Activated T-helper 1 cell treated with anti-CD3 and anti-CD28 coated beads, Interleukin-2, amount 50 U/mL, for 16 hours (primary cell): ENCODE measurements around the gene ACAD10.
"Not testable (repeated sequence)": the region's sequence is repeated elsewhere in the genome, so short reads cannot be mapped to it uniquely, and the experiment has no call there.

Experiments
- DNase-seq, 2 donors: peaks; one replicate each; pipeline ENCODE4 v3.0.0-alpha.2; 2020; ENCODE audit warnings: low read depth in 1 of 2, low spot score in 1 of 2

The ACAD10 gene

DNA sequence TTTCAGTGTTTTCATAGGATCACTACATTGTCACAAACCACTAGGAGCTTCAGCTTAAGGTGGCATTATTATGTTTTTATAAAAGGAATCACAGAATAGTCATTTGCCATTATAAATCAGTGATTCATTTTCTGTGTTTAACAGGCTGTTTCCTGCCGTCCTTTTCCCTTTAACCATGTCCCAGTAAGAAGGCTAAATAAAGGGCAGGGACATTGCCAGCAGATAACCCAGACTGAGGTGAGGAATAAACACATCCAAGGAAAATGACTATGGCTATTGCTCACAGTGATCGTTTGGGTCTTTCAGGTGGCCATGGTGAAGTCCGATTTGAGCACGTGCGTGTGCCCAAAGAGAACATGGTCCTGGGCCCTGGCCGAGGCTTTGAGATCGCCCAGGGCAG, 63.0 kb downstream of the ACAD10 start:
- DNase-seq, result no peak

DNA sequence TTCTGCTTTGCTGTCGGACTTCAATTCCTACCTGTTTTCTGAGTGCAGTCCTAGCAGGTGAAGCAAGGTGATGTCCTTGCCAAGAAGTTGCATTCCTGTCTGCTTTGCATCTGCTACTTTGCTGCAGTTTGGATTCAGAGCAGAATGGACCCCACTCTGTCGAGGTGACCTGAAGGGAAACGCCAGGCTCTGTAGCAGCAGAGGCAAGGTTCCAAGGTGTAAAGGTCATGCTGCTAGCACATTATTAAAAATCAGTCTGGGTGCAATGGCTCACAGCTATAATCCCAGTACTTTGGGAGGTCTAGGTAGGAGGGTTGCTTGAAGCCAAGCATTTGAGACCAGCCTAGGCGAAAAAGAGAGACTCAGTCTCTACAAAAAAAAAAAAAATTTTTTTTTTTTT, 63.5 kb downstream of the ACAD10 start:
- DNase-seq, result no peak

DNA sequence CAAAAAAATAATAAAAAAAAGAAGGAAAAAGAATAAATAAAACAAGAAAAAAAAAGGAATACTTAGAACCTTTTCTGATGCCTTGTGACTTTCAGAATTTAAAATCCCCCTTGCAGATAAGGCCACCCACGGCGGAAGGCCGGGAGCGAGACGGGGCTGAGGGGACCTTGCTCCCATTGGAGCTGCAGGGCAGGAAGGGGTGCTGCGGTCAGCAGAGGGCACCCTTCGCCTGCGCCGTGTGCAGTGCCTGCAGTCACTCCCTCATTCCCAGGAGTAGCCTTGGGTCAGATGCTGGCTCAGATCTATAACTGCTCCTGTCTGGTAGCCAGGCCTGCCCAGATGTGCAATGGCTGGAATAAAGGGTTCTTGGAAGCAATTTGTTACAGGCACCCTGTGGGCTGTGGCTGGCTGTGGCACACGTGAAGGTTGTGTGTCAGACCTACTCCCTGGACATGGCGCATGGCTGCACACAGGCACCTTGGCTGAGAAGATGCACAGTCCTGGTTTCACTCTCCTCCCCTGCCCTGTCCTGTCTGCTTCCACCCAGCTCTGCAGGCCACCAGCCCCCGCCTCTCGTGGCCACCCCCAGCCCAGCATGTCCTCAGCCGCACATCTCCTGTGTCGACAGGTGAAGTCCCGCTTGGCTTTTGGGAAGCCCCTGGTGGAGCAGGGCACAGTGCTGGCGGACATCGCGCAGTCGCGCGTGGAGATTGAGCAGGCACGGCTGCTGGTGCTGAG, 67.5 kb downstream of the ACAD10 start:
- DNase-seq, result no peak

DNA sequence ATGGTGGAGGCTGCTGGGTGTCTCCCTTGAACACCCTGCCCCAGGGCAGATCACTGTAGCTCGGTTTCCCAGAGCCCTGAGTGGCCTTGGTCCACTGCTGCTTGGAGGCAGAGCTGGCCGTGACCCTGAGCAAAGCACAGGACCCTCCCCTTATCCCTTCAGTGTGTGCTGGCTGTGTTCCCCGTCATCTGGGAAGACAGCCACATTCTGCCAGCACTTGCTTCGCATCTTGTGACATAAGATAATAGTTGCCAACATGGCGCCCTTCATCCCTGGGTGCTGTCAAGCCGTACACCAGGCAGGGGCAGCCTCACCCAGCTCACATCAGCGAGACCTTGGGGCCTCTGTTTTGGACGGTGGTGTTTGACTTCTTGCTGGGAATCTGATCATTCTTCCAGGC, 68.8 kb downstream of the ACAD10 start:
- DNase-seq, result no peak

DNA sequence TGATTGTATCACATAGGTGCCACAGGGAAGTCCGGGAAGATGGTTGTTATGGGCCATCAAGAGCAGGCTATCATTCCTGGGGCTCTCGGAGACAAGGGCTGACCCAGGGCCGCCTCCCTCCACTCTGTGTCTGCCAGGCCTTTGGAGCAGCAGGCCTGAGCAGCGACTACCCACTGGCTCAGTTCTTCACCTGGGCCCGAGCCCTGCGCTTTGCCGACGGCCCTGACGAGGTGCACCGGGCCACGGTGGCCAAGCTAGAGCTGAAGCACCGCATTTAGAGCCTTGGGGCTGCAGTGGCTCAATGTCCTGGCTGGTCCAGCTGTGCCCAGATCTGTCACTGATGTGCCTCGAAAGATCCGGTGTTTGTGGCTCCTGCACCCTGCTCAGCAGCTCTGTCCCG, 70.3 kb downstream of the ACAD10 start:
- no peak for DNase-seq

DNA sequence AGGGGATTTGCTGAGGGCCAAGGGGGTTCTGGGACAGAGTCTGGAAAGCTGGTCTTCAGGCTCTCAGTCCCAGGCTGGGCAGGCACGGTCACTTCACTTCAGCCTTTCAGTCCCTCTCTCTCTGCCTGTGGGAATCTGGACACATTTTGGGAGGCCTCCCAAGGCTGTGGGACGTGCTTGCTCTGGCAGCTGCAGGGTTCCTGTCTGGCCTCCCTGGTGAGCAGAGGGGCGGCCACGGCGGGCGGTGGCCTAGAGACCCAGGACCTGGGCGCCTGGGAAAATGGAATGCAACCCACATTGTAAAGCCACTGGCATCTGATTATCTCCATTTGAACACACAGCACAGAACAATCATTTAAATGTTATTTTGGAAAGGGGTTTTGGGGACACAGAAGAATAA, 70.8 kb downstream of the ACAD10 start:
- DNase-seq, result no peak

DNA sequence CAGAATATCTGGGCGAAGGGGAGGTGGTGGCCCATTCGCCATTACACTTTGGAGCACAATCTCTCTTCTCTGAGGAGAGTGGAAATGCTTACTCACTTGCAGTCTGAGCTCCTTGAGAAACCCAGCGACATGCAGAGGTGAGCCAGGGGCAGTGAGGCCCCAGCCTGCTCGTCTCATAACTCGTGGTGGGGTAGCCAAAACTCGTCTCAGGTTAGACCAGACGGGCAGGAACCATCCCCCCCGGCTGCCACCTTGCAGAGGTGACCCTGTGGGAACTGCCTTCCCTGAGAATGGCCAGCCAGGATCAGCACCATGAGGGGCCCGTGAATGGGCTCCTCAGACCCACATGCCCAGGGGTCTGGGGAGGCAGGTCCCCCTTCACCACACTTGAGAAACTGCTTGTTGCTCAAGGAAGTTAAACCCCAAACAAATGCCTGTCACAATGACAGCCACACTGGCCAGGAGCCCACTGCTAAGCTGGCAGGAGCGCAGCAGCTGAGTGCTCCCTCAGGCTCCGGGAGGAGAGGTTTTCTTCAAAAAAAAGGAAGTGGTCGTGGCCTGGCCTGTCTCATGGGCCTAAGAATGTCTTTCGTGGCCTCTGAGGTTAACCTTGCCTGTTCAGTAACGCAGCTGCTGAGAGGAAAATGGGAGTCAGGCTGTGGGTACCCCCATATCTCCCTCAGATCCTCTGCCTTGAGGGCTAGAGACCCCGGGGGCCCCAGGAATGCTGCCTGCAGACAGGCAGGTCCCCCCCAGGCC, 71.7 kb downstream of the ACAD10 start:
- no peak for DNase-seq

DNA sequence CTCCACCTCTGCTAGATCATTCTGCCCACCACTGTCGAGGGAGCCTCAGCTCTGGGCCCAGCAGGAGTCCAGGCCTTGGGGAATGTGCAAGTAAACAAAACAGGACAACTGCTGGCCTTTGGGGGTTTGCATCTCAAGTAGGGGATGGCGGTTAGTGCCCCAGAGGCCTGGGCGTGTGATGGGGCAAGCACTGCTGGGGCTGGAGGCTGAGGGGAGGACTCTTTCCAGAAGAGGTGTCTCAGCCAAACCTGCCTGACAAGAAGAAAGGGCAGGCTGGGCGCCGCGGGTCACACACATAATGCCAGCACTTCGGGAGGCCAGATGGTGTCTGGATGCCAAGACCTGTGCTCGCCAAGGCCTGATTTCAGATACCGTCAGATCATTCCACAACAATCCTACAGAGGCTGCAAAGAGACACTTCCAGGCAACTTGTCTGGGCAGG, 72.3 kb downstream of the ACAD10 start:
- DNase-seq, result no peak

DNA sequence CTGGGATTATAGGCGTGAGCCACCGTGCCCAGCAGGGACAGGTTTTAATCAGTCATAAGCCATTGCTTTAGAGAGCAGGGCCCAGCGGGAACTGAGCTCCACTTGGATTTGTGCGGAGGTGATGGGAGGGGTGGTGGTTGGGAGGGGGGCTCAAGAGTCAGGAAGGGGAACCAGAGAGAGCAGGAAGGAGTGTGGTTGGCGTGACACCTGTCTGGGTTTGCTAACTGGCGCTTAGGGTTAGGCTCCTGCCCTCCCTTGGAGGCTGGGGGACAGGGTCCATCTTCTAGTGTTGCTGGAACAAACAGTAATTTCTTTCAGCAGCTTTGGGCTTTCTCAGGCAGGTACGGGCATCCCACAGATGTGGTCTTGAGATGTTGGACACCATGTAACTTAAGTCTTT, 73.4 kb downstream of the ACAD10 start:
- DNase-seq, result no peak

DNA sequence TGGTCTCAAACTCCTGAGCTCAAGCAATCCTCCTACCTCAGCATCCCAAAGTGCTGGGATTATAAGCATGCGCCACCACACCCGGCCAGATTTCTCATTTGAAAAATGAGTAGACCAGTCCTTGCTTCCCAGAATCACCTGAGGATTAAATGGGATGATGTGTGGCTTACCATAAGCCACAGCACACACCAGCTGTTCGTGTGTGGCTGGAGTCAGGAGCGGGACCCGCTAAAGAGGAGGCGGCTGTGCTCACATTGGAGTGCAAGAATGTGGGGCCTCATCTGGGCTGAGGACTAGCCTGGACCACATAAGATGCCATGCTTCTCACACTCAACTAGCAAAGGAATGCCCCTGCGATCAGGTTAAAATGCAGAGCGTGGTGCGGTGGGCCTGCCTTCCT, 74.1 kb downstream of the ACAD10 start:
- DNase-seq, result no peak

DNA sequence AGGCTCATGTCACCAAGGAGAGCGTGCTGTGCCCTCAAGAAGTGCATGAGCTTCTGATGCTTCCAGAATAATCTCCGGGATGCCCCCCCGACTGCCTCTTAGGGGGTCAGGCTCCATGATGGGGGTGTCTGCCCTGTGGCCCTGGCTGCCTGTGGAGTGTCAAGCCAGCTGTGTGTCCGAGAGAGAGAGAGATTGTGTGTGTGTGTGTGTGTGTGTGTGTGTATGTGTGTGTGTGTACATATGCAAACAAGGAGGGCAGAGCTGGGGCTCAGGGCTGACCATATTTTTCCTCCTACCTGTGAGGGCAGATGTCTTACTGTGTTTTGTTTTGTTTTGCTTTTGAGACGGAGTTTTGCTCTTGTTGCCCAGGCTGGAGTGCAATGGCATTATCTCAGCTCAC, 75.2 kb downstream of the ACAD10 start:
- no peak for DNase-seq

DNA sequence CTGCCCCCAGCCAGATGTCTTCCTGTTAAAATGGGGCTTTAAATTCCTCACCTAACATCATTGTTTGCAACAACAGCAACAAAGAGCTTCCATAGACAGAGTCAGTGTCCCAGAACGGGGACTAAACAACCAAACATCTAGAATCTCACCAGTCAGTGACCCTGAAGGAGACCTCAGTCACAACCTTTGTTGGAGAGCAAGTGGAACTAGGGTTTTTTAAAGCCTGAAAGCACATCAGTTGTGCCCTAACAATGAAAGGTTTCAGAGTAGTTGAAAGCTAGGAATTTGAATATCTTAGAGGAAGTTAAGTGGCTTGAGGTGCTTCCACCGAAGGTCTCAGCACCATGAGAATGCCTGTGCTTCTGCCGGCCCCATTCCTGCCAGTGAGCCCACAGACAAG, 75.9 kb downstream of the ACAD10 start:
- no peak for DNase-seq

DNA sequence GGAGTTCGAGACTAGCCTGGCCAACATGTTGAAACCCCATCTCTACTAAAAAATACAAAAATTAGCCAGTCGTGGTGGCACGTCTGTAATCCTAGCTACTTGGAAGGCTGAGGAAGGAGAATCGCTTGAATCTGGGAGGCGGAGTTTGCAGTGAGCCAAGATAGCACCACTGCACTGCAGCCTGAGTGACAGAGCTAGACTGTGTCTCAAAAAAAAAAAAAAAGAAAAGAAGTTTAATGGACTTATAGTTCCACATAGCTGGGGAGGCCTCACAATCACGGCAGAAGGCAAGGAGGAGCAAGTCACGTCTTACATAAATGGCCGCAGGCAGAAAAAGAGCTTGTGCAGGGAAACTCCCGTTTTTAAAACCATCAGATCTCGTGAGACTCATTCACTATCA, 77.7 kb downstream of the ACAD10 start:
- not testable (repeated sequence) for DNase-seq

DNA sequence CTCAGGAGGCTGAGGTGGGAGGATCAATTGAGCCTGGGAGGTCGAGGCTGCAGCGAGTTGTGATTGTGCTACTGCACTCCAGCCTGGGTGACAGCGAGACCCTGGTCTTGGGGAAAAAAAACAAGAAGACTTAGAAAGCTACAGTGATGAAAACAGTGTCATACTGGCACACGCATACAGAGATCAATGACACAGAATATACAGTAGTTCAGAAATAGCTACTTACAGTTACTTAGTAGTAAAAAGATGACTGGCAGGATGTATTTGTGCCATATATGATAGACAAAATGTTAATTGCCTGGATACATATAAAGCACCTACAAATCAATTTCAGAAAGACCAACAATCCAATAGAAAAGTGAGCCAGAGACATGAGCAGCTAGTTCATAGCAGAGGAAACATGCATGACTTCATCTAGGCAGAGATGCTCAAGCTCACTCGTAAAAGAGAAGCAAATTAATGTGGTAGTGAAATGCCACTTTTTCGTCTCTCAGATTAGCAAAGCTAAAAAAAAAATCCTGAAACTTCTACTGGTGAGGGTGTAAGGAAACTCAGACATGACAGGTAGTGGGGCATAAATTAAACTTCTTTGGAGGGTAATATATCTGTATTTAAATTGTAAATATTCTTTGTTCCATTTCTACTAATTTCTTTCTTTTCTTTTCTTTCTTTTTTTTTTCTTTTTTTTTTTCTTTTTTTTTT, 78.4 kb downstream of the ACAD10 start:
- DNase-seq, result no peak

DNA sequence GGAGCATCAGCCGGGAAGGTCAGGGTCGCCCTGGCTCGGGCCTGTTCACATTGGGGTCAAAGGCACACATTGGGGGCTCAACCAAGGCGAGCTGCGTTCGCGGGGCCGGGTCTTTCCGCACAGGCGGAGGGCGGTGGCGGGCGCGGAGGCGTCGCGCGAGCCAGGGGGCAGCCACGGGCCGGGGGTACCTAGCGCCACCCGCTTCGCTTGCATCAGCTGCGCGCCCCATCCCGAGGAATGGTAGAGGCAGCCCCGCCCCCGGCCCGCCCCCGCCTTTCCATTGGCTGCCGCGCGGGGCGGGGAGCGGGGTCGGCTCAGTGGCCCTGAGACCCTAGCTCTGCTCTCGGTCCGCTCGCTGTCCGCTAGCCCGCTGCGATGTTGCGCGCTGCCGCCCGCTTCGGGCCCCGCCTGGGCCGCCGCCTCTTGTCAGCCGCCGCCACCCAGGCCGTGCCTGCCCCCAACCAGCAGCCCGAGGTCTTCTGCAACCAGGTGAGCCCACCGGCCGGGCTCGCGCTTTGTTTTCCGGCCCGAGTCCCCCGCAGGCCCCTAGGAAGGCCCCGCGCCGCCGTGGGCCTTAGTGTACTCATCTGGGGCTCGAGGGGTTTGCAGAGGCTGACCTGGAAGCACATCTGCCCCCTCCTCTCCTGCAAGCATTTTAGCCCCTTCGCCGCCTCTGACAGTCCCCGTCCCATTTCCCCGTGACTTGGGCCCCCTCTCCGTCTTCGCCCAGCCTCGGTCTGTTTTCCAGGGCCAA, 80.9 kb downstream of the ACAD10 start, which contains the start of gene ALDH2:
TSS of gene ALDH2 (plus strand) at position 326 of the 754 bp plus-strand sequence. CDS start at position 376, 50 bp downstream.
- peak in 1 of 2 donors; percentile 15 for DNase-seq

DNA sequence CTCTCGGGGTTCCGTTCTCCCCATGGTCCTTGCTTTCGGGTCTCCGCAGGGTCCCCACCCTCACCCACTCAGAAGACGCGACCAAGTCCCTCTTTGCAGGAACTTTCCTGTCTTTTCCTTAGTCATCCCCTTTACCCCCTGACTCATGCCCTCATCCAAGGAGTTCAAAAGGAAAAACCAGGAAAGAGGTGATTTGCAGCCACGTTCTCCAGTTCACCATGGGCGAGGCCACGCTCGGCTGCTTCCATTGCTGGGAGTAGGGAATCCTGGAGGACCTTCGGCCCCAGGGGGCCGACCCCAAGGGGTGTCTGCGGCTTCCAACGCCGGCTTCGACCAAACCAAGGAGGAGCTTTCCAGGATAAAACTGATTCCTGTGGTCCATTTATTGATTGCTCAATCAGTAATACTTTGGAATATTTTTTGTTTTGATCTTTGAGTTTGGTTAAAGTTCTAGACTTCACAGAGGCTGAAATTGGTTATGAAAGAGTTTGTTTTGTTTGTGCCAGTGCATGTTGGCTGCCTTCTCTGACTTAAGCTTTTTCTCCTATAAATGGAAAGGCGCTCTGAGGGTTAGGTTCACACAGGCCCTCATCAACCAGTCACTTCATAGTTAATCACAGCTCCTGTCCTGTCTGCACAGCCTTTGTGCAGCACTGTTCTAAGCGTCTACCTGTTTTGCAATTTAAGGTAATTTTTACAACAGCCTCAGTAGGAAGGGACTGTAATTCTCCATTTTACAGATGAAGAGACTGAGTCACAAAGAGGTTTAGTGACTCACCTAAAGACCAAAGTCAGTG, 81.7 kb downstream of the ACAD10 start:
- DNase-seq, result no peak

DNA sequence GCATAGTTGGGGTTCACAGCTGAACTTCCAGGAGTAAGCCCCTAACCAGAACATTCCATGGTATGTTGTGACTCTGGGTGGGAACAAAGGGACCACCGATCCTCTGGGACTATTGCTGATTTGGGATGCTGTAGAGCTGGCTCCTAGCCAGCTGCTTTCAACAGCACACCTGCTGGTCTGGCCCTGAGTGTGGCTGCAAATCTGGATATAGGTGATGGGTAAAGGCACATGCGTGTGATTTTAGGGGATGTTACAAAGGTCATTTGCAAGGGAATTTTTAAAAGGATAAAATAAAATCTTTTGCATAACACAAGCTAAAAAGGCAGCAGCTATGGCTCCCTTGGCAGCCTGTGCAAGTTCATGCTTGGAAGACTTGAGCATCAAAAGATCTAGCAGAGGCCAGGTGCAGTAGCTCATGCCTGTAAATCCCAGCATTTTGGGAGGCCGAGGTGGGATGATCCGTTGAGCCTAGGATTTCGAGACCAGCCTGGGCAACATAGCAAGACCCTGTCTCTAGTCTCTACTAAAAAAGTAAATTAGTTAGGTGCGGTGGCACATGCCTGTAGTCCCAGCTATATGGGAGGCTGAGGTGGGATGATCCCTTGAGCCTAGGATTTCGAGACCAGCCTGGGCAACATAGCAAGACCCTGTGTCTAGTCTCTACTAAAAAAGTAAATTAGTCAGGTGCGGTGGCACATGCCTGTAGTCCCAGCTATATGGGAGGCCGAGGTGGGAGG, 82.5 kb downstream of the ACAD10 start:
- DNase-seq, result no peak

DNA sequence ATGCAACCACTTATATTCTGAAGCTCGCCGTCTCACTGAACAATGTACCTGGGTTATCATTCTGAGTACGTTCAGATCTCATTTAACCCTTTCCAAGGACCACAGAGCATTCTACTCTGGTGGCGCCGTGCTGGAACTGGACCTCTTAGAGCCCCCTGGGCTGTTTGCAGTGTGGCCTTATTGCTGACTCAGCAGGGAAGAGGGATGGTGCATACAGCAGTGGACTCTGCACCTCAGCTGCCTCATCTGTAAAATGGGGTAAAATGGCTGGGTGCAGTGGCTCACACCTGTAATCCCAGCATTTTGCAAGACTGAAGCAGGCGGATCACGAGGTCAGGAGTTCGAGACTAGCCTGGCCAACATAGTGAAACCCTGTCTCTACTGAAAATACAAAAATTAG, 83.7 kb downstream of the ACAD10 start:
- no peak for DNase-seq

DNA sequence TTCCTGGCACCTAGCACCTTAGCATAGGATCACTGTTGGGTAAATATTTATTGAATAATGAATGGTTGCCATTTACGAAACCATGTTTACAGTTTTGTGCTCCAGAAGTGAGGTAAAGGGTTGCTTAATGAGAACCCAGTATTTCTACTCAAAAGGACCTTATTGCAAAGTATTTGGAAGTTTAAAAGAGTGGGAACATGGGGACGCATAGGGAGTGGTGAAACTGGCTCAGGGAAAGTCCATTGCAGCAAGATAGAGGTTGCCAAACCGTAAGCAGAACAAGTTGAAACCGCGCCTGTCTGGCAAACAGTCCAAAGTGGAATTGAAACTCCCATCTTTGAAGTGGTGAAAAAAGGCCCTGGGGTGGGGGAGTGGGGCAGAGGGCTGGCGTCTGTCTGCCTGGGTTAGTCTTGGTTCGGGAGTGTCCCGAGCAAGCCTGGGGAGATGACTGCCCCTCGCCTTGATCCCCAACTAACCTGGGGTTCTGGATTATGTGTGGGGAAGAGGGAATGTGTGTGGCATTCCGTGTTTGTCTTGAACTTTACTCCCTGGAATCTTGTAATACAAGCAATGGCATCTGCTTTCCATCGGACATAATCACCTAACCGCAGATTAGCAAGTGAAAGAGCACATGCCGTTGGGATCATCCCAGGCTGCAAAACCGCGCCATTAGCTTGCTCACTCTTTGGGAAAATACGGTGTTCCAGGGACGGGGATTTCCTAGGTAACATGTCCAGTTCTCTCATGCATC, 88.1 kb downstream of the ACAD10 start:
- DNase-seq, result no peak
